Body of pancreas (tissue), 4 donors: ENCODE measurements around the gene ARSJ. TPM values are rescaled to one million over a fixed set of nuclear protein-coding genes. Genes with fewer than 3 reads are reported as not detected.

Source experiments
- ATAC-seq: fragments of 150-250 bp; one replicate; pipeline ENCODE4 v1.9.1; 2016
- DNase-seq, 4 donors: peaks; one replicate each; pipeline ENCODE4 v3.0.0-alpha.2; 2019
- H3K27ac ChIP-seq, 4 donors: fragments of 200-600 bp; sonication (generic); 1 replicate in 3 of 4; 2 replicates in 1 of 4; pipeline versions ENCODE4 v1.5.1 to v1.6.1; 2016 to 2019; ENCODE audit warnings: mild to moderate bottlenecking in 1 of 4, mixed read lengths in 1 of 4, moderate library complexity in 1 of 4
- H3K27me3 ChIP-seq, 2 donors: fragments of 200-600 bp; sonication (generic); one replicate each; pipeline ENCODE4 v1.6.0; 2016; ENCODE audit warnings: mild to moderate bottlenecking in 1 of 2
- H3K36me3 ChIP-seq, 2 donors: fragments of 200-600 bp; sonication (generic); replicated peaks in 1 of 2; 2 replicates each; pipeline ENCODE4 v1.5.1; 2016; ENCODE audit warnings: low read depth in 2 of 2; ENCODE audit not compliant: insufficient read depth in 1 of 2
- H3K4me1 ChIP-seq: fragments of 200-600 bp; sonication (generic); one replicate; pipeline ENCODE4 v1.6.0; 2016
- H3K4me3 ChIP-seq, 2 donors: fragments of 200-600 bp; sonication (generic); 1 replicate in 1 of 2; 2 replicates in 1 of 2; pipeline ENCODE4 v1.5.1; 2016 to 2019
- H3K9me3 ChIP-seq, 3 donors: fragments of 200-600 bp; sonication (generic); 1 replicate in 2 of 3; 2 replicates in 1 of 3; pipeline ENCODE4 v1.5.1; 2016
- CTCF ChIP-seq, 7 experiments: fragments of 450-650 bp in 4 of 7; fragments of 200-600 bp in 3 of 7; sonication (generic) in 3 of 7; IDR thresholded peaks; one replicate each; pipeline ENCODE4 v1.5.1; 2016 to 2019; ENCODE audit warnings: antibody characterized with exemption in 7 of 7
- POLR2A ChIP-seq, 3 donors: fragments of 450-650 bp; IDR thresholded peaks; one replicate each; pipeline ENCODE4 v1.6.1; 2016; ENCODE audit warnings: antibody characterized with exemption in 3 of 3, mild to moderate bottlenecking in 2 of 3
- whole genome bisulfite sequencing, 2 donors: methylation state at CpG; one replicate each; pipeline ENCODE4 v1.1.5; 2017; 5-methylcytosine and 5-hydroxymethylcytosine counted together
- intact Hi-C: fragments of 100-400 bp; cut with DNase I; formaldehyde crosslinking; loops from one replicate; pipeline ENCODE4 v1.15.1; 2023
- total RNA-seq, 2 donors: library from RNA; depleted of rRNA; stranded (reverse); fragments of >200 nt; gene quantifications; one replicate each; pipeline ENCODE4 v1.1.0, GENCODE V29; 2016

Gene ARSJ
- total RNA-seq, result 1 to 10 TPM; 3.4 to 3.6 TPM

GRCh38 chr4:113979148-113979904, at the start of gene ARSJ:
TSS of gene ARSJ (minus strand) at chr4:113979647. CDS start at chr4:113978834, 813 bp downstream.
- Histone ChIP-seq H3K9me3 (peaks cover 0 to 2% (median 0%) of the 10 kb centered on the region in 3 donors), H3K27ac (peak within 1 kb of the TSS; percentile 42 to 80 (median 62)), H3K27me3 (no peaks in the 10 kb centered on the region), H3K4me3 (peak within 1 kb of the TSS; percentile 14 to 28), H3K36me3 (no peaks in the 10 kb centered on the region), H3K4me1 (peaks cover 12% of the 10 kb centered on the region)
- intact Hi-C loops, result no loop called here
- DNase-seq (peak; percentile 45 to 61 (median 53)), ATAC-seq (peak; percentile 72)
- 0 to 2% methylated on average over 48 to 50 of the region's 50 CpGs for WGBS, 2 donors
- TF ChIP-seq POLR2A (IDR thresholded peaks at IDR 0.05), result peak; percentile 12 to 71 (median 60)
- peak in 3 of 7 experiments; percentile 3 to 12 (median 10) for TF ChIP-seq CTCF (IDR thresholded peaks at IDR 0.05)

GRCh38 chr4:114028071-114028470, 48.6 kb upstream of the ARSJ start:
- Histone ChIP-seq H3K27me3 (no peaks in the 10 kb centered on the region), H3K27ac (no peak overlapping the region), H3K4me3 (no peak overlapping the region), H3K36me3 (no peaks in the 10 kb centered on the region), H3K4me1 (no peaks in the 10 kb centered on the region), H3K9me3 (no peaks in the 10 kb centered on the region)
- peak; percentile 27 for ATAC-seq
- intact Hi-C loops, result no loop called here
- no peak for DNase-seq
- no peak for TF ChIP-seq POLR2A (IDR thresholded peaks at IDR 0.05)
- TF ChIP-seq CTCF (IDR thresholded peaks at IDR 0.05), result no peak

- ATAC-seq (no peak), DNase-seq (no peak)
- H3K36me3 ChIP-seq, result no peaks in the 10 kb centered on the region
- no peaks in the 10 kb centered on the region for H3K27me3 ChIP-seq
- no peak overlapping the region for H3K4me3 ChIP-seq
- no peaks in the 10 kb centered on the region for H3K9me3 ChIP-seq
- no peaks in the 10 kb centered on the region for H3K4me1 ChIP-seq
- intact Hi-C loops, result no loop called here
- TF ChIP-seq CTCF (IDR thresholded peaks at IDR 0.05) (no peak), POLR2A (IDR thresholded peaks at IDR 0.05) (no peak)
- H3K27ac ChIP-seq, result no peak overlapping the region
These were observed 48.1 kb upstream of the ARSJ start for GRCh38 chr4:114027596-114027995.

GRCh38 chr4:114026447-114026846, 47.0 kb upstream of the ARSJ start:
- Histone ChIP-seq H3K36me3 (no peaks in the 10 kb centered on the region), H3K4me3 (no peak overlapping the region), H3K27me3 (no peaks in the 10 kb centered on the region), H3K27ac (no peak overlapping the region), H3K4me1 (no peaks in the 10 kb centered on the region), H3K9me3 (no peaks in the 10 kb centered on the region)
- 69% methylated on average over 3 of the region's 3 CpGs for WGBS, 2 donors
- TF ChIP-seq POLR2A (IDR thresholded peaks at IDR 0.05) (no peak), CTCF (IDR thresholded peaks at IDR 0.05) (no peak)
- intact Hi-C loops, result no loop called here
- ATAC-seq, result no peak
- DNase-seq, result no peak
